Activated T-helper 9 cell treated with anti-CD3 and anti-CD28 coated beads, Interleukin-2, amount 50 U/mL, for 16 hours (primary cell): ENCODE measurements around the gene BTBD16.

Experiments
- DNase-seq: peaks from one replicate; pipeline ENCODE4 v3.0.0-alpha.2; 2020; ENCODE audit warnings: low read depth

BTBD16 gene

DNA sequence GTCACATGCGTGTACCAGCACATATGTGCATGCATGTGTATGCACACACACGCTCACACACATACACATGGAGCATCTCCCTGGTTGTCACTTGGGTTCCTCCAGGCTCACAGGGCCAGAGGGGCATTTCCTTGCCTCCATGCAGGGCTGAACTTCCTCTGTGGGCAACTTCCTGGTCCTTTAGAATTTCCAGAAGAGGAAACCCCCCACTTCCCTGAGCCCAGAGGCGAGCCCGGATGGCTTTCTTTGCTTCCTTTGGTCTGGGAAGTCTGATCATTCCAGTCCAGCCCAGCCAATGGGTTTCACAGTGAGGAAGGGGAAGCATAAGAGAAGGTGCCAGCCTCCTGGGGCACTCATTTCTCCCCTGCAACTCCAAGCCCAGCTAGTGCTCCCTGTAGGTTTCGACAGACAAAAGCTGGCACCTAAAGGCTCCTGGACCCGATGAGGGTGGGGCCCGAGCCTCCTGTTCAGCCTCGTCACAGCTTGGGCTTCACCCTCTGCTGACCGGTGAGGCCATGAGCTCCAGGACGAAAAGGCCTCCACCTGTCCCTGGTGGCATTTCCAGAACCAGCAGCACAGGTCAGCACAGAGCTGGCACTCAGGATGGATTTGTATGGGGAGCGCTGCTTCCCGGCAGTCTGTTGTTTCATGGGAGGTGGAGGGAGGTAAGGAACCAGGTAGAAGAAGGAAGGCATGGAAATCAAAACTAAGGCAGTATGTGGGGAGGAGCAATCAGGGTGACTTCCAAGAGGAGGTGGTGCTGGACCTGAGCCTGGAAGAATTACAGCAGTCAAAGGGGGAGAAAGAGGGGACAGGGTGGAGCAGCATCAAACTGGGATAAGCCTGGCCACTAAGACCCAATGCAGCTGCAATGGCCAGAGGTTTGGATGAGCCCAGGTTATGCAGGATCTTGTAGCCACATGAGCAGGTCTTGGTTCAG, 23.7 kb downstream of the BTBD16 start:
- no peak for DNase-seq

DNA sequence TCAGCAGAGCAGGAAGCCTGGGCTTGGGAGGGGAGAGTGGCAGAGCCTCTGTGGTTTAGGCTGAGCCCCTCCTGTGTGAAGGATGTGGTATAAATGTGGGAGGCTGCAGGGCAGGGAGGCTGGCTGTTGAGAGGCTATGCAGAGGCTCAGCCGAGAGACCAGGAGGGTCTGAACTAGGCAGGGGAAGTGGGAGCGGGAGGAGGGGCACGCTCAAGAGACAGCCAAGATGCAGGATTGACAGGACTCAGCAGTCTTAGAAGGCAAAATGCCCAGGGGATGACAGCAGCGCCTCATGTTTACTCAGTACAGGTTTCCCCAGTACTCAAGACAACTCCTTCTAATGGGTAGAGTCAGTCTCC, 24.3 kb downstream of the BTBD16 start:
- DNase-seq: no peak

DNA sequence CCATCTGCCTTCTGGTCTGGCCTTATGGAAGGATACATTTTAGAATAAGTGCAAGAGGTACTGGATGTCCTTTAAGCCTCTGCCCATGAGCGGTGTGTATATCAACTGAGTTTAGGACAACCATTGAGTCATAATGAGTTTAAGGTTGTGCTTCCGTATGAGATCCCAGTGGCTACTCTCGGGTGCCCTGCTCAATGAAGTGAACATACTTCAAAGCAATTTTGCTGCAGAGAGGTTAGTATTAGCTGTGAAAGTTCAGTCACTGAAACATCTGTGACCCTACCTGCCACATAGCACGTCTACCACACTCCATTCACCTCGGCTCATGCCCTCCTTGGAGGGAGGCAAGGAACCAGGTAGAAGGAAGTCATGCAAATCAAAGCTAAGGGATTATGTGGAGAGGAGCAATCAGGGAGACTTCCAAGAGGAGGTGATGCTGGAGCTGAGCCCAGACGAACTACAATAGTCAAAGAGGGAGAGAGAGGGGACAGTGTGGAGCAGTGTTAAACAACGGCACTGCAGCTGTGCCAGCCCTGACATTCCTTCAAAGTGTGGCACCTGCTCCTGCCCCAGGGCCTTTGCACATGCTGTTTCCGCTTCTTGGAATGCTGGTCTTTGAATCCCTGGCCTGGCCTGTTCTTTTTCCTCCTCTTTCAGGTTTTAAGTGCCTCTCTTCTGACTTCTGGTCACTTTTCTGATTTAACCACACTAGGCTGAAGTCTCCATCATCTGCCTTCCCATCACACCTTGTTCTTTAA, 25.4 kb downstream of the BTBD16 start:
- no peak for DNase-seq

DNA sequence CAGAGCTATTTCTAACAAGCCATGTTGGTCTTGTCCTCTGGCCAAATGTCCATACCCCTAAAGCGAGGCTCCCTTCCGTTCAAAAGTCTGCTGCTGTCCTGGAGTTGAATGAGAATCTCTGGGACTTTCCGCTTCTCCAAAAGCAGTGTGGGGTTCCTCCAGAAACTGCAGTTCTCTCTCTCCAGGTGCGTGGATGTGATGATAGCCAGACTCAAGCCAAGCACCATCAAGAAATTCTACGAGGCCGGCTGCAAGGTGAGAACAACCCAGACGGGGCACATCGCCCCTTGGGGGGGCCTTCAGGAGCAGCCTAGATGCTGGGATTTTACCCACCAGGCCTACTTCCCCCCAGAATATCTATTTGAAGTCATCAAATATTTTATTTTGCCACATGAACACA, 26.5 kb downstream of the BTBD16 start:
- no peak for DNase-seq

DNA sequence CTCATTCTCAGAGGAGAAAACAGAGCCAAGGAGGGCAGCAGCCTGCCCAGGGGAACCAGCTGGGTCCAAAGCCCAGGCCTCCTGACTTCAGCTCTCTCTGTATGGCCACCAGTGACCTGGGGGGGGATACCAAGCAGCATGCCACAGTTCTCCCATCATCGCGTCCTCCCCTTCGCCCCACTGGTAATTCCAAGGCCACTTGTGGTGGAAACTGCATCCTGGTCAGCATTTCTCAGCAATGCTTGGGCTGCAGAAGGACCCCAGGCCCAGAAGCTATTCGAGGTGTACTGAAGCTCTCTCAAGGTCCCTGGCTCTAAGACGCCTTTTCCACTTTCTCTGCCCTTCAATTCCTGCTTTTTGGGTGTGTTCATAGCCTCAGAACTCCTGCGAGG, 27.1 kb downstream of the BTBD16 start:
- DNase-seq: no peak

DNA sequence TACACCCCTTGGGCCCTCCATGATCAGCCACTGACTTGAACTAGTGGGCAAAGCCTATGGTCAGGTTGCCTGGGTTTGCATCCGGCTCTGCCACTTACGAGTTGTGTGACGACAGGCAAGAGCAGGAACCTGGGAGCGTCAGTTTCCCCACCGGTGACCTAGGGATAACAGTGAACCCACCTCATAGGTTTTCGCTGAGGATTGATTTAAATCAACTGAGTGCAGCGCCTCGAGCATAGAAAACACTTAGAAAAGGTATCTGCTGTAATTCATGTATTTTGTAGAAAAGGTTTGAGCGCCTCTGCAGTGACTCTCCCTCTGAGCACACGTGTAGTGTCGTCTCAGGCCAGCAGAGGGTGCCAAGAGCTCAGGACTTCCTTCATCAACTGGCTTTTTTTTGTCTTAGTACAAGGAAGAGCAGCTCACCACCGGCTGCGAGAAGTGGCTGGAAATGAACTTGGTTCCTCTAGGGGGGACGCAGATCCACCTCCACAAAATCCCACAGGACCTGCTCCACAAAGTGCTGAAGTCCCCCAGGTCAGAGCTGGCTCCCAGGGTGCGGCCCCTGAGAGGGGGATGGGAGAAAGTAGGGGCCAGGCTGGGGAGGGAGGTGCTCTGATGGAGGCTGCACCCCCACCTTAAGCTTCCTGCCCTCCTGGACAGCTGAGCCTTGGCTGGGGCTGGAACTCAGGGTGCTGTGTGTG, 27.7 kb downstream of the BTBD16 start:
- peak; percentile 31 for DNase-seq

DNA sequence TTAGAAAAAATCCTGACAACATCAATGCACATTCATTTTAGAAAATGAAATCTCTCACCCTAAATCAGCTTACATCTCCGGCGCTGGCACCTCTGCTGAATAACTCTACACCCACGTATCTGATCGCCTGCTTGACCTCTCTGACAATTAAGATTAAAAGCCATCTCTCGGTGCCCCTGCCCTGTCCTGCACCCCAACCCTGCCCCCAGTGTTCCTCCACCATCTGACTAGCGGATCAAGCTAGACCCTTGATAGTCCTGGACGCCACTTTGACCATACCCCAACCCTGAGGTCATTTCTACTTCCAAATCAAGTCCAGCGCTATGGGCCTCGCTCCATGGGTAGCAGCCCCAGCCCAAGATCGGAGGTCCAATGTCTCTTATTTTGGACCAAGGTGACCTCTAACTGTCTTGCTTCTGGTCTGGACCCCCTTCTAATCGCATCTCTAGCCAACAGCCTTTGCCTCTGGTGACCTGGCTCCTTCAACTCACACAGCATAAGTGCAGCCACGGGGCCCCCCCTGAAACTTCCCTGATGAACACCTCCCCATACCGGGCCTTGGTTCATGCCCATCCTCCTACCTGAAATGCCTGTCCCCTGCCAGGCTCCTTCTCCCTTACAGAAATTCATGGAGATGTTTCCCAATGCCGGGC, 28.5 kb downstream of the BTBD16 start:
- no peak for DNase-seq

DNA sequence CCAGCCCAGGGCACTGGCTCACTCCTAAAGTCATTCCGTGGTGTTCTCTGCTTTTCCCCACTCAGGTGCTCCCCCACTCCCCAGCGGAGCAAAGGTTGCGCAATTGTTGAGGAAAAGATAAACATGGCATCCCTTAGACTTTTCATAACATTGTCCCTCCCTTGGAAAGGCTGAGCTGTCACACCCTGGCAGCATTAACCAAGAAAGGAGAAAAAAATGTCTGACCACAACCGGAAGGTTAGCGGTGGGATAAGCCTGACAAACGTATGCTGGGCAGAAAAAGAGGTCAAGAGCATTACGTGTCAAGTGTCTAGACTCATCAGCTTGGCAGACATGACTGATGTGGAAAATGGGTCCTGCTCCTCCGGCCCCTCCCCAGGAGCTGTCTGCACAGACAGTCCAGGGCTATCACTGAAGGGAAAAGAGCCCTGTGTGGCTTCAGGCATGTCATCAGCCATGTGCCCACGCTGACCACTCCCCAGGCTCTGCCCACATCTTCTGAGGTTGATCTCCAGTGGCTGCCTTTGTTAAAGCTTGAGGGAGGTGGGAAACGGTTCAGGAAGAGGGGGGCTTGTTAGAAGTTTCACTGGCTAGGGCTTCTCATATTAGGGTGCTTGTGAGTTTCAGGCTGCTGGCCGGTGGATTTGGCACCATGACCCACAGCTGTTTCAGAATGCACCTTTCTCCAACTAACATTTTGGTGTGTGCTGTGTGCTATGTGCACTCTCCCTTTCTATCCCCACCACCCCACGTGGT, 30.1 kb downstream of the BTBD16 start:
- DNase-seq: no peak

DNA sequence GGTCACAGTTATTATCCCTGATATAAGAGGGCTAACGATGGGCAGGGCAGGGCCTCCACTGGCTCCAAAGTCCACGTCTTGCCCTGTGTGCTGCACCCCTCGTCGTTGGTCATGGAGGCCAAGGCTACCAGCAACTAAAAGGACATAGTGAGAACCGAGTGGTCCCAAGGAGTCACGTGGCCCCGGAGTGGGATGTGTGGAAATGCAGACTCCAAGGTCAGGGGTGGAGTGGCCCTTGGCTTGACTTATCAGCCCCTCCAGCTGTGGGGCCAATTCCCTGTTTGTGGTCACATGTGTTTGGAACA, 30.7 kb downstream of the BTBD16 start:
- no peak for DNase-seq

DNA sequence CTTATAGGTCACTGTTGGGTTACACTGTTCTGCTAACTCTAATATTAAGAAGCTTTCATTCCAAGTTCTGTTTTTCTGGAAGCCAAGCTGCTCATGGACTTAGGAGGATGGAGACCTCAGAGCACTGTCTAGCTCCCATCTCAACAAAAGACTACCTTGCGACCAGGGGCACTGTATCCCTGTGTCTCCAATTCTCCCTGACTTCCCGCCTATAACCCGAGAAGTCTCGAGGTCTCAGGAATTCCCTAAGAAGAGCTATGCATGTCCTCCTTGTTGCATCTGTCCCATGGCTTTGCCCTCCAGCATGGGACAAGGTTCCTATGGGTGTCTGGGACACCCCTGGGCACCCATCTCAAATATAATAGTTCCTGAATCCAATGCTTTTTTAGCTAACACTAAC, 31.2 kb downstream of the BTBD16 start:
- DNase-seq: no peak

DNA sequence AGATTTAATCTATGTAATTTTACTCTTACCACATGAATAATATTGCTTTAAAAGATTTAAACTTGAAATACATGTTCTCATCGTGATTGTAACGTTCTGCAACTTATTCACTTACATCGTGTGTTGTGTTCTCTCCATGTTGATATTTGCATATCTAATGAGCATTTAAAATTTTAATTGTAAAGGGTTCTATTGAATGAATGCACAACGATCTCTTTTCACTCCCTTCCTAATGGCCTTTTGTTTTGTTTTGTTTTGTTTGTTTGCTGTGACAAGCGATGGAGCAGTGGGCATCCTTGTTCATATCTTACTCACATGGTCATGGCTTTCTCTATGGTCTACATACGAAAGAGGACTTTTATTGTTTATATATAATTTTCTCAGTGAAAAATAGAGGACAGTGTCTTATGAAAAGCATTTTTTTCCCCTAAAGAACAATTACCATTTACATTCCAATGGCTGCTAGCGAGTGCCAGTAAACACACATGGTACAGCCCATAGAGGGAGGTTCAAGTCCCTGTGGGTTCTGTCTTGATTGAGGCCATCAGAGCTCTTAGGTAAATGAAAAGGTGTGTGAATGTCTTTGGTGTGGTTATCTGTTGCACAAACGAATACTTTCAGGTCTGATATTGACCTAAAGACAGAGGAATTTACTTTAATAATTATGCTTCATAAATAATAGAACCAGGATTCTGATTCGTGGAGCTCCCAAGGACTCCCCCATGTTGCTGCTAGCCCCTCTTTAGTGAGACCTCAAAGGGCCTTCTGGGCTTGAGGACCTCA, 32.4 kb downstream of the BTBD16 start:
- no peak for DNase-seq

DNA sequence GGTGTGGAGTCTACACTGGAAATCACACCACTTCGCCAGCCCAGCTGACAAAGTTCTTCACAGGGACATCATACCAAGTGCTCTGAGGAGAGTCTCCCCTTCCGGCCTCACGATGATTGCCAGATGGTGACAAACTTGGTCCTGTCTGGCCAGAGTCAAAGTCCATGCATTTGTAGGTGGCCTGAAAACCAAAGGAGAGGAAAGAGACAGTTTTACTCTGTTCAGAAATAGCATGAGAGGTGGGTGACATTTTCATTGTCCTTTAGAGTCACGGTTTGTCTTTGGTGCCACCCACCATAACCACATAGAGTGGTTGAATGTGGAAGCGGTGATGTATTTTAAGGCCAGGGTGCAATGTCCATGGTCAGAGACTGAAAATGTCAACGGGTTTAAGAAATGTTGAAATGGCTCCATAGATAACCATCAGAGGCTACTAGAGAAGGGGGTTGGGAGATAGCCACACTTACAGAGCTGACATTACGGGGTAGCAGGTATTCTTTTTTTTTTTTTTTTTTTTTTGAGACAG, 33.0 kb downstream of the BTBD16 start:
- DNase-seq: no peak

DNA sequence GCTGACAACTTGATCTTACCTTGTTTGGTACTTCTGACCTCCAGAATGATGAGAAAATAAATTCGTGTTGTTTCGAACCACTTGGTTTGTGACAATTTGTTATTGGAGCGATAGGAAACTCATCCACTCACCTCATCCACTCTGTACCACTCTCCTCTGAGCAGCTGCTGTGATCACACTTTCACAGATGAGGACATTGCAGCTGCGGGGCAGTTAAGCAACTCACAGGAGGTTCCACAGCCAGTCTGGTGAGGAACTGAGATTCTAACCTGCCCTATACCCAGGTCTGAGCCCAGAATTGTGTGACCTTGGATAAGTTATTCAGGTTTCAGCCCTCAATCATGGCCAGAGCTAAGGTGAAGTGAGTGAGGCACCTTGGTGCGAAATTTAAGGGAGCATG, 35.2 kb downstream of the BTBD16 start:
- no peak for DNase-seq

DNA sequence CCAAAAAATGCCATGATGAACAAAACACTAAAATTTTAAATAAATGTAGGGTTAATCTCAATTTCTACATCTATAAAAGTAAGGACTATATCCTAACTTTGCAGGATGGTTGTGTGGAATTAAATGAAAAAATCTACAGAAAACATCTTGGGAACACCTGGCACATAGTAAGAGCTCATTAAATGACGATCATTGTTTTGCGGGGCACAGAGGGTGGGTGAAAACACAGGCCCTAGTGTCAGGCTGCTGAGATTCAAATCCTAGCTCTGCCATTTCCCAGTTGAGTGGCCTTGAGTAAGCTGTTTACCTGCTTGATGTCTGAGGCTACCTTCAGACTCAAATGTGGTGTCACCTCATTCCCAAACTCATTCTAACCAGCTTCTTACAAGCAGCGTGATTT, 35.6 kb downstream of the BTBD16 start:
- DNase-seq: no peak

DNA sequence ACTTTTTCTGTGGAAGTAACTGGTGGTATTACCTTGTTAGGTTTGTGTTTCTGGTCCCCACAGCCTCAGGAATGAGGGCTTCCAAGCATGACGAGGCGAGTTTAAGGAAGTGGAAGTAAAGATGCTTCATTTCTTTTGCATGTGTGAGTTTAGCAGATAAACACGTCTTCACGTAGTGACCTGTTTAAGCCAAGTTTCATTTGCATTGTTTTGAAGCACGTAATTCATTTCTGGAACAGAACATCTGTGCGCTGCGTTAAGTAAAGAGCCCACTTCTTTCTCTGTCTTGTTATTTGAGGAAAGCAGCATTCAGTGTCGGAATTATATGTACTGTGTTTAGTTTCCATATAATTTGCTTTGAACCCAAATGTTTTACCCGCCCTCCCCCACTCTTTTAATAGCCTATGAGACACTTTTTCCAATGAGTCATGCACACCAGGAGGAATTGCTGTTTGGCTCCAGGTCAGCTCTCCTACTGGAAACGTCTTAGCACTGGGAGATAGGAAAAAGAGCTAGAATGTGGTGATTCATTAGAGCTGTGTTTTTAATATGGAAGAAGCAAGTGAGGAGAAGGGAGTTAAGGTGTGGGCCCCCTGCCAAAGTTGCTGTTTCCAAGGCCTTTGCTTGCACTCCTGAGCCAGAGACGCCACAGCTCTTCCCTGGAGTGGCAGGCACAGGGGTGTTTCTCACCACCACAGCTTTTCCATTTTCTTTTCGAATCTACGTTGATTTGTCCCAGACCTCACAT, 36.7 kb downstream of the BTBD16 start:
- DNase-seq: no peak

DNA sequence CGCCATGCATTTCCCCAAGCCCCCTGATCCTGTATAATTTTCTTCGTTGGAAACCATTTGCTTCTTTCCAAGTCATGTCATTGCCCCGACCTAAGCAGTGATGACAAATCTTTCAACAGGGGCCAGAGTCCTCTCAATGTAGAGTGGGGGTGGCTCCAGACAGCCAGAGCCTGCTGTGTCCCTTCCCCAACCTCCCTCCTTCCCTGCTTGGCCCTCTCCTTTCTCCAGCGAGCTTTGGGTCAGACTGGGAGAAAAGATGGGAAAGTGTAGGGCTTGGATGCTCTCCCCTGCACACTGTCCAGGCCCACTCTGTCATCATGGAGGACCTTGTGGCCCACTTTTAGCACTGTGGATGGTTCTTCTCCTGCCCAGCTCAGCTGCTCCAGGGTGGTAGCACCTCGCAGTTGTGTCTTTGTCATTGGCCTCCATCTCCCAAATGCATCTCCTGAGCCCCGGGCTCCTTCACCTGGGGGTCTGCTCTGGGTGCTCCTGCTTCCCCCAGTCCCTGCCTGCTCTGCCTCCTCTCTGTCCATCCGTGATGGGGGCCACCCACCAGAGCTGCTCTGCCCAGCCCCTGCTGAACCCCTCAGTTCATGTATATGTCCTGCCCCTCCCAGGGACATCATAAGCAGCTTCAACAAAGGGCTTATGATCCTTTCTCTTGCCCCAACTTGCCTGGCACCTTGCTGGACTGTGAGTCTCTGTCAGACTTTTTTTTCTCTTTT, 37.5 kb downstream of the BTBD16 start:
- no peak for DNase-seq

DNA sequence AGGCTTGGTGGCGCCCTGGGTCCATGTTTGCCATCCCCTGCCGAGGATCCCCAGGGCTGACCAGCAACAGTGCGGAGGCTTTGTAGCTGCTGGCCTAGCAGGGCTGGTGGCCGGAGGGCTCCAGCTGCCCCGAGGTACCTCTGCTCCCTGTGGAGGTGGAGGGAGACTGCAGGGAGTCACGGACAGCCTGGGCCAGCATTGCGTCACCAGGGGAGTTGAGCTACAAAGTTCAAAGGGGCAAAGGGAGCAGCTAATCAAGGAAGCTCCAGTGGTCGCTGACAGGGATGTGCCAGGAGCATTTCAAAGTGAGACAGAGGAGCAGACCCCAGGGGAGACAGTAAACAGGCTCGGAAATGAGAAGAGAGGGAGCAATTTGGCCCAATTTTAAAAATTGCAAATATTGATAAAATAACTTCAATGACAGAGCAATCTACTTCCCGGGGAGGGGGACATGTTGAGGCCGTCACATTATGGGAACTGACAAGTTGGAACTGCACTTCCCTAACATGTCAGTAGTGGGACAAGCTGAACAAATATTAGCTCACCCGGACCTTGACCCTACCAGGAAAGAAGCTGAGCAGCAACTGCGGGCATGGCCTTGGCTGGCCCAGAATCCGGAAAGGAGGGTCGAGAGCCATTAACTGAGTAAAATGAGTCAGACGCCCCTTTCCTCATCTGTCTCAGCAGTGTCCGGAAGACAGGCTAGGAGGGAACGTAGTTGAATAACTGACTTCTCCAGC, 39.4 kb downstream of the BTBD16 start:
- no peak for DNase-seq

DNA sequence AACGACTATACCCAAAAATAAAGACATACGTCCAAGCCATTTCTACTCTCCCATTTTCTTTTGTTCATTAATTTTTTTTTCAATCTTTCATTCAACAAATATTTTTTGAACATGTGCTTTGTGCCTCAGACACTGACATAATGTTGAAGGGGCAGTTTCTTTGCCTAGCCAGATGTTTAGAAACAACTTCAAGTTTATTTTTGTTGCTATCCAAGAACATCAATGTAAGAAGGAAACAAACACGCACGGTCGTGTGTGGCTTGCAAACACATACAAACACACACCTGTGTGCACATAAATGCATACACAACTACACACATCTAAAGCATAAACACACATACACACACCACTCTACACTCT, 39.9 kb downstream of the BTBD16 start:
- DNase-seq: no peak

DNA sequence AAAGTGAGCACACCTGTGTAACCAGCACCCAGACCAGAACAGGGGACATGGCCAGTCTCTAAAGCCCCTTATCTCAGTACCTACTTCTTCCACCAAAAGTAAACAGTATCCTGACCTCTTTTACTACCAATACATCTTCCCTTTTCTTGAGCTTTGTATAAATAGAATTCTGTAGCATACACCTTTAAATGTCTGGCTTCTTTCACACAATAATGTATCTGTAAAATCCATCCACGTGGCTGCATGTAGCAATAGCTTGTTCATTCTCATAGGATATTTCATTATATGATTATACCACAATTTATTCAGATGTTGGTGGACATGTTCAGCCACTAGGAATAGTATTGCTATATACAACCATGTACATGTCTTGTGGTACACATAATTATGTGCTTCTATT, 40.6 kb downstream of the BTBD16 start:
- no peak for DNase-seq
